ENCODE results near the gene MBD6.
"Not testable (repeated sequence)": the region's sequence is repeated elsewhere in the genome, so short reads cannot be mapped to it uniquely, and the experiment has no call there.

MBD6 gene

DNA sequence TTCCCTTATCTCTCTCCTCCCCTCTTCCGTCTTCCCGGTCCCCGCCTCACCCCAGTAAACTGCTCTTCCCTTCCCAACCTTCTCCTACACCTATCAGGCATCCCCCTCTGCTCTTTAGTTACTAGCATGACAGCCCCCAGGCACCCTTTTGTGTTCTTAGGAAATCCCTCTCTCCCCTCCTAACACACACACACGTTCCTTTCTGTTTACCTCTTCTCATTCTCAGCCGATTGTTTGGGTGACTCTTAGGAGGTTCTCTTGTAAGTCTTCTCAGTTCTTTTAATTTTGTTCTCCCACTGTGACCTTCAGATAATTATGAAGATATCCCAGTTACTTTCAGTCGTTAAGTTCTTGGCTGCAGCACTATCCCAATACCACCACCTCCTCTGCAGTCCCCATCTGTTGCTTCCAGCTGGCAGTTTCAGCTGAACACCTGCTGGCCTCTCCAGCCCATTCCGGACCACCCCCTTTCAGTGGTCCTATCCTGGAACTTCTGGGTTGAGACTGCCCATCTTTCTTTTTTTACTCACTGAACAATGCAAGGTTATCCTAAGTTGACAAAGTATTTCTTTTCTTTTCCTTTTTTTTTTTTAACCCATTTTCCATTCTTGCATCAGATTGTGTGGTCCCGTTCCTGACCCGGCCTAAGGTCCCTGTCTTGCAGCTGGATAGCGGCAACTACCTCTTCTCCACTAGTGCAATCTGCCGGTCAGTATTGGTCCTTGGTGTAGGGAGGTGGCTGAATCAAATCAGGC lies 34.0 kb upstream of the MBD6 start:
- no peak for DNase-seq

DNA sequence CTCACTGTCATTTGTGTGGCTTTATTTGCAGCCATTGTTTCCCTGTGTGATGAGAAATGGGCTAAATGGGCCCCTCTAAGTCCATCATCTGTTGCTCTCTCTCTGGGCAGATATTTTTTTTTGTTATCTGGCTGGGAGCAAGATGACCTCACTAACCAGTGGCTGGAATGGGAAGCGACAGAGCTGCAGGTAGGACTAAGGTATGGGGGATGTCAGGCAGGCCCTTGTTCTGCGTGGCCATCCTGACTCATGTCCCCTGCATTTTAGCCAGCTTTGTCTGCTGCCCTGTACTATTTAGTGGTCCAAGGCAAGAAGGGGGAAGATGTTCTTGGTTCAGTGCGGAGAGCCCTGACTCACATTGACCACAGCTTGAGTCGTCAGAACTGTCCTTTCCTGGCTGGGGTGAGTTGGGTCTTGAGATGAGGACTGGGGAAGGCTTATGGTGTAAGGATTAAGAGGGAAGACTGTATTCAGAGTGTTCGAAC lies 33.4 kb upstream of the MBD6 start:
- no peak for DNase-seq

DNA sequence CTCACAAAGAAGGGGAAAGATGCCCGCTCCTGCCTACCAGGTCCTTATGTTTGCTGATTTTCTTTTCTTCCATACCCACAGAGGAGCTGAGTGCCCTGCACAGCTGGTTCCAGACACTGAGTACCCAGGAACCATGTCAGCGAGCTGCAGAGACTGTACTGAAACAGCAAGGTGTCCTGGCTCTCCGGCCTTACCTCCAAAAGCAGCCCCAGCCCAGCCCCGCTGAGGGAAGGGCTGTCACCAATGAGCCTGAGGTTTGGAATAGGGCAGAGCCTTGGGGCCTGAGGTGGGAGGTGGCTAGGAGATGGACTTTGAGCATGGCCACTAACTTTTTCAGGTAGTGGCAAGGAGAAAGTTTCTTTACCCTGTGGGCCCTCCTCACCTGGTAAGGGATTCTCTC lies 32.5 kb upstream of the MBD6 start:
- DNase-seq = no peak

DNA sequence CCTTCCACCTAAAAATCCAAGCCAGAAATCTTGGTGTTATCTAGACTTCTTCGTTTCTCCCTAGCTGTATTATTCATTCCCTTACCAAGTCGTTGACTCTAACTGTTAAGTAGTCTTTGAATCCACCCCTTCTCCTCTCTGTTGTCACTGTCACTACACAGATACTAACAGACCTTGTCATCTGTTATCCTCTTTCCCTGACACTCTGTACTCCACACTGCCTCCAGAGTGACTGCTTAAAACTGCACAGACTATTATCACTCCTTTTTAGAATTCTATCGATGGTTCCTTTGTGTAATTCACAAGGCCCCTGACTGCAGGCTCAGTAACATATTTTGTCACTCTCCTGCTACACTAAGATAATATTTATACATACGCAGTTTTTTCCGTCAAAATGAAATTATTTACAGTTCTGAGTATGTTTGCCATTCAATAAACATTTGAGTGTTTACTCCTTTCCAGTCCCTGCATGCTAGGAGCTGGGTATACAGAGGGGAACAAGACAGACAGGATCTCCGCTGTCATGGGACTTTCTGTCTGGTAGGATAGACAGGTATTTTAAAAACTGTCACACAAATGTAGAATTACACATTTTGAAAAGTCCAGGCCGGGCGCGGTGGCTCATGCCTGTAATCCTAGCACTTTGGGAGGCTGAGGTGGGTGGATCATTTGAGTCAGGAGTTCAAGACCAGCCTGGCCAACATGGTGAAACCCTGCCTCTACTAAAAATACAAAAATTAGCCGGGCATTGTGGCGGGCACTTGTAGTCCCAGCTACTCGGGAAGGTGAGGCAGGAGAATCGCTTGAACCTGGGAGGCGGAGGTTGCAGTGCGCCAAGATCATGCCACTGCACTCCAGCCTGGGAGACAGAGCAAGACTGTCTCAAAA lies 31.0 kb upstream of the MBD6 start:
- DNase-seq = no peak

DNA sequence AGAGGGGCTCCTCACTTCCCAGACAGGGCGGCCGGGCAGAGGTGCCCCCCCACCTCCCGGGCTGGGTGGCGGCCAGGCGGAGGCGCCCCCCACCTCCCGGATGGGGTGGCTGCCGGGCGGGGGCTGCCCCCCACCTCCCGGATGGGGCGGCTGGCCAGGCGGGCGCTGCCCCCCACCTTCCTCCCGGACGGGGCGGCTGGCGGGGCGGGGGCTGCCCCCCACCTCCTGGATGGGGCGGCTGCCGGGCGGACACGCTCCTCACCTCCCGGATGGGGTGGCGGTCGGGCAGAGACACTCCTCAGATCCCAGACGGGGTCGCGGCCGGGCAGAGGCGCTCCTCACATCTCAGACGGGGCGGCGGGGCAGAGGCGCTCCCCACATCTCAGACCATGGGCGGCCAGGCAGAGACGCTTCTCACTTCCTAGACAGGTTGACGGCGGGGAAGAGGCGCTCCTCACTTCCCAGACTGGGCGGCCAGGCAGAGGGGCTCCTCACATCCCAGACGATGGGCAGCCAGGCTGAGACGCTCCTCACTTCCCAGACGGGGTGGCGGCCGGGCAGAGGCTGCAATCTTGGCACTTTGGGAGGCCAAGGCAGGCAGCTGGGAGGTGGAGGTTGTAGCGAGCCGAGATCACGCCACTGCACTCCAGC lies 27.4 kb upstream of the MBD6 start:
- DNase-seq = not testable (repeated sequence)

DNA sequence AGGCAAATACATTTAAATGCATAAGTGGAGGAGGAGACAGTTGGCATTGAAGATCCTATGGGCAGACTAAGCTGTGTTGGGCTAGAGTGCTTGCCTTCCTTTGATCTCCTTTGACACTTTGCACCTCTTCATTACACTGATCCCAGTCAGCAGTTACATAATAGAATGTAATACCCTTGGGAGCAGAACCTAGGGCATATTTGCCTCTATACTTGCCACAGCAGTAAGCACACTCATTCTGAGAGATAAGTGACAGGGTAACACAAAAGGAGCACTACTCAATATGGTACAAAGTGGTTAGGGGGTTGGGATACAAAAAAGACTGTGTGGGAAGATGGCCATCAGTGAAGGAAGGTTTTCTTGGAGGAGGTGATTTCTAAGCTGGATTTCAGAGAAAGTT lies 25.8 kb upstream of the MBD6 start:
- no peak for DNase-seq

DNA sequence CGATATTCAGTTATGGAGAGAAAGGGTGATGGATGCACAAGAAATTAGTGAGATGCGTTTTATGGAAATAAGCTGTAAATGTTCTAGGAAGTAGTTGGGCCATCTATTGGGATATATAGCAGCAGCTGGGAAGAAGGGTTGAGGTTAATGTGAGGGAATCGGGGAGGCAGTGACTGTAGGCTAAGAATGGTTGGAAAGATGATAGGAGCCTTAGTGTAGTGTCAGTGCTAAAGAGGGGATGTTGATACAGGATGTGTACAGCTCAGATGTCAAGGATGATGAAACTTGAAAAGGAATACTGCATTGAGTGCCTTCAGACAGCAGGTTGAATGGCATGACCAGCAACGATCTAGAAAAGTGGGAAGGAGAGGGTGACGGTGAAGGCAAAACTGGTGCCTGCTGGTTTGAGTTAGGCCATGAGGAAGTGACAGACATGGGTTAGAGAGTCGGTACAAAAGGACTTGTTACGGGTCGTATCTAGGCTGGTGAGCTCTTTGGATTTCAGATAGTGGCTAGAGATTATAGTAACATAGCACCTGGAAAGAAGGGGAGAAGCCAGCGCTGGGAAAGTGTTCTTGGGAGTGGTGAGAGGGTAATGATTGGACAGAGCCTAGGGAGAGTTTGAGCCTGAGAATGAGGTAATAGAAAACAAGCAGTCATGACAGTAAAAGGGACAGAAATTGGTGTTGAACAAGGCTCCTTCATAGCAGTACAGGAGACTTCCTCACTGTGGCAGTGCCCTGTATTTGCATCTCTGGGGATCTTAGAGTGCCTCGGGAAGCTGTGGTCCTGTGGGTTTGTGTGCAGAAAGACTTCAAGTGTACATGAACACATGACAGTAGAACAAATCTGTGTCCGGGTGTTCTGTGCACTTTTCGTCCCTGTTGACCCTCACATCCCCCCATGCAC lies 25.1 kb upstream of the MBD6 start:
- DNase-seq = no peak

DNA sequence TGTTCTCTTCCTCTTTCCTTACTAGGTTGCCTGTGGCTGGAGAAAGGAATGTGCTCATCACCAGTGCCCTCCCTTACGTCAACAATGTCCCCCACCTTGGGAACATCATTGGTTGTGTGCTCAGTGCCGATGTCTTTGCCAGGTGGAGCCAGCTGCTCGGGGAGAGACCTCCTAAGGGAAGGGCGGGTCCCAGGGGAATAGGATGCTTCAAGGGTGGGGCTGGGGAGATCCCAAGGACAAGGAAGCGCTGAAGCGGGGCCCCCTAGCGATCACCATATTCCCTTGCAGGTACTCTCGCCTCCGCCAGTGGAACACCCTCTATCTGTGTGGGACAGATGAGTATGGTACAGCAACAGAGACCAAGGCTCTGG lies 24.5 kb upstream of the MBD6 start:
- DNase-seq = no peak

DNA sequence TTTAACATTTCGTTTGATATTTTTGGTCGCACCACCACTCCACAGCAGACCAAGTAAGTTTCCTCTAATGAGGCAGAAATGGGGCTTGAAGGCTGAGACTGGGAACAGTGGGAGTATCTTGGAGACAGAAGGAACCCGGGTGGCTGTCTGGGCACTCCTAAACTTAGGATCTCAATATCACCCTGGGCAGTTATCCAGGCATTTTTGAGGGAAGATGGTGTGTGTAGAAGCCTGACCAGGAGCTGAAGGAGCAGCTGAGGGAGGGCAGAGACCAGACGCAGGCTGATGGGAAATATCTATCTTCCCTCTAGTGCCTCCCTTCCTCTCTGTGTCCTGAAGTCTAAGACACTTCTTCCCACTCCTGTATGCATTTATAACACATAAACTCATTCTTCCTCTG lies 24.1 kb upstream of the MBD6 start:
- DNase-seq = no peak

DNA sequence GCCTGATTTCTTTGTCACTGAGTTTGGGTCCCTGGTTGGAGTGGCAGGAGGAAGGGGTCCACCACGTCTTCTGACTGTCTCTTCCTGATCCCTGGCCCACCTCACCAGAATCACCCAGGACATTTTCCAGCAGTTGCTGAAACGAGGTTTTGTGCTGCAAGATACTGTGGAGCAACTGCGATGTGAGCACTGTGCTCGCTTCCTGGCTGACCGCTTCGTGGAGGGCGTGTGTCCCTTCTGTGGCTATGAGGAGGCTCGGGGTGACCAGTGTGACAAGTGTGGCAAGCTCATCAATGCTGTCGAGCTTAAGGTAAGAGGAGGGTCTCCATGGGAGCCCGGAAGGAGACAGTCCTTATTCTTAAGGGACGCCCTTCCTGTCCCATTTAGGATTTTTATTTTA lies 22.4 kb upstream of the MBD6 start:
- no peak for DNase-seq

DNA sequence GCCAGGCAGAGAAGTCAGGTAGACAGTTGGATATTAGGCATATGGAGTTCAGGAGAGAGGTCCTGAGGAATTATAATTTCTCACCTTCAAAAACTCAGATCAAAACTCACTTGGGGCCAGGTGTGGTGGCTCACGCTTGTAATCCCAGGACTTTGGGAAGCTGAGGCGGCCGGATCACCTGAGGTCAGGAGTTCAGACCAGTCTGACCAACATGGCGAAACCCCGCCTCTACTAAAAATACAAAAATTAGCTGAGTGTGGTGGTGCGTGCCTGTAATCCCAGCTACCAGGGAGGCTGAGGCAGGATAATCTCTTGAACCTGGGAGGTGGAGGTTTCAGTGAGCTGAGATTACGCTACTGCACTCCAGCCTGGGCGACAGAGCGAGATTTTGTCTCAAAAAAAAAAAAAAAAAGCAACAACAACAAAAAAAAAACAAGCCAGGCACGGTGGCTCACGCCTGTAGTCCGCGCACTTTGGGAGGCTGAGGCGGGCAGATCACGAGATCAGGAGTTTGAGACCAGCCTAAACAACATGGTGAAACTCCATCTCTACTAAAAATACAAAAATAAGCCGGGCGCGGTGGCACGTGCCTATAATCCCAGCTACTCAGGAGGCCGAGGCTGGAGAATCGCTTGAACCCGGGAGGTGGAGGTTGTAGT lies 20.2 kb upstream of the MBD6 start:
- DNase-seq = not testable (repeated sequence)

DNA sequence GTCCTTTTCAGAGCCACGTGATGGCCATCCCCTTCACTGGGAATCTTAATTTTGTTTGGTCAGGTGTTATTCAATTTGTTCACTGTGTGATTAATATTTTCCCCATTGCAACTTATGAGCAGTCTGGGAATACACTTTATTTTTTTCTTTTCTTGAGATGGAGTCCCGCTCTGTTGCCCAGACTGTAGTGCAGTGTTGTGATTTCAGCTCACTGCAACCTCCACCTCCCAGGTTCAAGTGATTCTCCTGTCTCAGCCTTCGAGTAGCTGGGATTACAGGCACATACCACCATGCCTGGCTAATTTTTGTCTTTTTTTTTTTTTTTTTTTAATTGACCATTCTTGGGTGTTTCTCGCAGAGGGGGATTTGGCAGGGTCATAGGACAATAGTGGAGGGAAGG lies 16.1 kb upstream of the MBD6 start:
- DNase-seq = not testable (repeated sequence)

DNA sequence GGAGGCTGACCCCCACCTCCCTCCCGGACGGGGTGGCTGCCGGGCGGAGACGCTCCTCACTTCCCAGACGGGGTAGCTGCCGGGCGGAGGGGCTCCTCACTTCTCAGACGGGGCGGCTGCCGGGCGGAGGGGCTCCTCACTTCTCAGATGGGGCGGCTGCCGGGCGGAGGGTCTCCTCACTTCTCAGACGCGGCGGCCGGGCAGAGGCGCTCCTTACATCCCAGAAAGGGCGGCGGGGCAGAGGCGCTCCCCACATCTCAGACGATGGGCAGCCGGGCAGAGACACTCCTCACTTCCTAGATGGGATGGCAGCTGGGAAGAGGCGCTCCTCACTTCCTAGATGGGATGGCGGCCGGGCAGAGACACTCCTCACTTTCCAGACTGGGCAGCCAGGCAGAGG lies 14.8 kb upstream of the MBD6 start:
- not testable (repeated sequence) for DNase-seq

DNA sequence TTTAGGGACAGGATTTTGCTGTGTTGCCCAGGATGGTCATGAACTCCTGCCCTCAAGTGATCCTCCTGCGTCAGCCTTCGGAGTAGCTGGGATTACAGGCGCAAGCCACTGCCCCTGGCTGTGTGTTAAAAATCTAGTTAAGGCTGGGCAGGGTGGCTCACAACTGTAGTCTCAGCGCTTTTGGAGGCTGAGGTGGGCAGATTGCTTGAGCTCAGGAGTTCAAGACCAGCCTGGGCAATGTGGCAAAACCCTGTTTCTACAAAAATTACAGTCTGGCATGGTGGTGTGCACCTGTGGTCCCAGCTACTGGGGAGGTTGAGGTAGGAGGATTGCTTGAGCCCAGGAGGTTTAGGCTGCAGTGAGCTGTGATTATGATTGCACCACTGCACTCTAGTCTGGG lies 11.5 kb upstream of the MBD6 start:
- no peak for DNase-seq

DNA sequence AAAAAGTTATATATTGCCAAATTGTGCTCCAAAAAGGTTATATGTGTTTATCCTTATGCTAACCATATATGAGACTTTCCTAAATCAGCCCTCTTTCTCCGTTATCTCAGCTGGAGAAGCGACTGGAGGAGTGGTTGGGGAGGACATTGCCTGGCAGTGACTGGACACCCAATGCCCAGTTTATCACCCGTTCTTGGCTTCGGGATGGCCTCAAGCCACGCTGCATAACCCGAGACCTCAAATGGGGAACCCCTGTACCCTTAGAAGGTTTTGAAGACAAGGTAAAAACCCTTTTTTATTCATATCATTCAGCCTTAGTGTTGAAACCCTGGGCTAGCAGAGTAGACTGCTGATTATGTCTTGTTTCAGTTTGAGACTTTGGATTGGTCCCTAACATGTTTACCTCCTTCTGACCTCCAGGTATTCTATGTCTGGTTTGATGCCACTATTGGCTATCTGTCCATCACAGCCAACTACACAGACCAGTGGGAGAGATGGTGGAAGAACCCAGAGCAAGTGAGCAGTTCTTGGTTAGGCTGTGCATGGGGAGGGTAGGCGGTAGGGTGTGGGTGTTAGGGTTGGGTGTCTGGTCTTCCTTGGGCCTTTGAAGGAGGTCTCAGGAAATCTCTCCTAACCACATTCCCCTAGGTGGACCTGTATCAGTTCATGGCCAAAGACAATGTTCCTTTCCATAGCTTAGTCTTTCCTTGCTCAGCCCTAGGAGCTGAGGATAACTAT lies 10.9 kb upstream of the MBD6 start:
- no peak for DNase-seq

DNA sequence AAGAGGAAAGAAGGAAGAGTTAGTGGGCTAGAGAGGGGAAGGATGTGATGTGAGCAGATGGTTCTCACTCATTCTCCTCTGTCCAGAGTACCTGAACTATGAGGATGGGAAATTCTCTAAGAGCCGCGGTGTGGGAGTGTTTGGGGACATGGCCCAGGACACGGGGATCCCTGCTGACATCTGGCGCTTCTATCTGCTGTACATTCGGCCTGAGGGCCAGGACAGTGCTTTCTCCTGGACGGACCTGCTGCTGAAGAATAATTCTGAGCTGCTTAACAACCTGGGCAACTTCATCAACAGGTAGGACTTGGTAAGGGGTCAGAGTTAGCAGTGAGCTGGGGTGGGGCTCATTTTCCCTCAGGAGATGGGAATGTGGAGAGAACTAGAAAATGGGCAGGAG lies 10.0 kb upstream of the MBD6 start:
- DNase-seq = no peak

DNA sequence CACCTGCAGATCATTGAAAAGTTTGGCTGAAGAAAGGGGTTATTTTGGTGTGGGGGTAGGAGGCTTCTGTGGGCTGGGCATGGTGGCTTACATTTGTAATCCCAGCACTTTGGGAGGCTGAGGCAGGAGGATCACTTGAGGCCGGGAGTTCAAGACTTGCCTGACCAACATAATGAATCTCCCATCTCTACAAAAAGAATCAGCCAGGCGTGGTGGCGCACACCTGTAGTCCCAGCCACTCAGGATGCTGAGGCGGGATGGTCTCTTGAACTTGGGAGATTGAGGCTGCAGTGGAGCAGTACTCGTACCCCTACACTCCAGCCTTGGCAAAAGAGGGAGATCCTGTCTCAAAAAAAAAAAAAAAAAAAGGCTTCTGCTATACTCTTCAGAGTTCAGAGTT lies 9.4 kb upstream of the MBD6 start:
- no peak for DNase-seq

DNA sequence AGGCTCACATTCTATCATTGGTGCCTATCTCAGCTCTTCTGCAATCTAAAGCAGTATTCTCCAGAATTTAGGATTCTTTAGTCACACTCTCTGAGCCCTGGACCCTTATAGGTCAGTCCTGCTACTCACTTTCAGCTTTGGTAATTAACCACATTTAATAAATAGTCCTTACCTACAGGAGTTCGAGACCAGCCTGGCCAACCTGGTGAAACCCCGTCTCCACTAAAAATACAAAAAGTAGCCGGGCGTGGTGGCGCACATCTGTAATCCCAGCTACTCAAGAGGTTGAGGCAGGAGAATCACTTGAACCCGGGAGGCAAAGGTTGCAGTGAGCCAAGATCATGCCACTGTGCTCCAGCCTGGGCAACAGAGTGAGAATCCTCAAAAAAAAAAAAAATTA lies 8.9 kb upstream of the MBD6 start:
- not testable (repeated sequence) for DNase-seq

DNA sequence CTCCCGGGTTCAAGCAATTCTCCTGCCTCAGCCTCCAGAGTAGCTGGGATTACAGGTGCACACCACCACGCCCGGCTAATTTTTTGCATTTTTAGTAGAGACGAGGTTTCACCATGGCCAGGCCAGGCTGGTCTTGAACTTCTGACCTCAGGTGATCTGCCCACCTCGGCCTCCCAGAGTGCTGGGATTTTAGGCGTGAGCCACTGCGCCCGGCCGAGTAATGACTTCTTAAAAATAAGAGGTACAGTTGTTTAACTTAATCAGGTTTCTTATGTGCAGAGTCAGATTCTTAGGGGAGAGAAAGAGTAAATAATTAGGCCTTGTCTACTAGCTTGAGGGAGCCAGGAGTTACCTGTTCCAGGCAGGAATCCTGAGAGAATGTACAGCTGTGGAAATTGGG lies 8.4 kb upstream of the MBD6 start:
- not testable (repeated sequence) for DNase-seq

DNA sequence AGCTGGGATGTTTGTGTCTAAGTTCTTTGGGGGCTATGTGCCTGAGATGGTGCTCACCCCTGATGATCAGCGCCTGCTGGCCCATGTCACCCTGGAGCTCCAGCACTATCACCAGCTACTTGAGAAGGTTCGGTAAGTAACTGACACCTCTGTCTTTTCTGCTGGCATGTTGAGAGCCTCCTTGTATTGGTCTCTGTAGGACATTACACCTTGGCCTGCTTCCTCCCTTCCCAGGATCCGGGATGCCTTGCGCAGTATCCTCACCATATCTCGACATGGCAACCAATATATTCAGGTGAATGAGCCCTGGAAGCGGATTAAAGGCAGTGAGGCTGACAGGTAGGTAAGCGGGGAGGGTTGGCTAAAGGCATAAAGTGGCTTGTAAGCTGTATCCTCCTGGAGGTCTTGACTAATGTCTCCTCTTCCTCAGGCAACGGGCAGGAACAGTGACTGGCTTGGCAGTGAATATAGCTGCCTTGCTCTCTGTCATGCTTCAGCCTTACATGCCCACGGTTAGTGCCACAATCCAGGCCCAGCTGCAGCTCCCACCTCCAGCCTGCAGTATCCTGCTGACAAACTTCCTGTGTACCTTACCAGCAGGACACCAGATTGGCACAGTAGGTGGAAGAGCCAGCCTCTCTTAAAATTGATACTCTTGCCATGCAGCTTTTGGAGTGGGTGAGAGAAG lies 7.8 kb upstream of the MBD6 start:
- DNase-seq = no peak
